HG03439 (cell line): Measurements from ENCODE around the gene GDF2.

Source experiments
- ATAC-seq: cut with Tn5 transposase; IDR thresholded peaks from one replicate; pipeline ENCODE4 v1.9.1; 2021; ENCODE audit warnings: mild to moderate bottlenecking, moderate library complexity; ENCODE audit not compliant: unreplicated experiment

GDF2 gene

DNA sequence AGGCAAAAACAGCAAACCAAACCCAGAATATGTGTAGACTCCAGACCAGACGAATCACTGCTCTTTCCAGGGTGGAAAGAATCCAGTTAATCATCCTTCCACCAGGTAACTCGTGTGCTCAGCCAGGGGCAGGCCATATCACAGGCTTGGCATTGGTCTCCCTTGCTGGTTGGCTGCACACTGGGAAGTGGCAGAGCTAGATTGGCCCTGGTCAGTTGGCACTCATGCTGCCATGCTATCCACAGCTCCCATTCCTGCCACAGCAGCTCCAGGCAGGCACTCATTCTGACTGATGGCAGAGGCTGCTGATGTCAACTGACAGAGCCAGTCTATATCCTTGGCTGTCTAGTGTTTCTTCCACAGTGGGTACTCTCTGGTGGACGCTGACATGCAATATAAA, 31.9 kb upstream of the GDF2 start:
- ATAC-seq = no peak

DNA sequence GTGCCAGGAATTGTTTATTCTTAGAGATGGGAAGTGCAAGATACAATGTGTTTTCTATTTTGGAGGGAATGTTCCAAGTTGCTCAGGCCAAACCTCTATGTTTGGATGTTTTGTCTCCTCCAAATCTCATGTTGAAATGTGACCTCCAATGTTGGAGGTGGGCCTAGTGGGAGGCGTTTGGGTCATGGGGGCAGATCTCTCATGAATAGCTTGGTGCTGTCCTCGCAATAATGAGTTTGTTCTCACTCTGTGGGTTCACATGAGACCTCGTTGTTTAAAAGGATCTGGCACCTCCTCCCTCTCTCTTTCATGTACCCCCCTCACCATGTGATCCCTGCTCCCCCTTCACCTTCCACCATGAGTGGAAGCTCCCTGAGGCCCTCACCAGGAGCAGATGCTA, 30.6 kb upstream of the GDF2 start:
- ATAC-seq = no peak

DNA sequence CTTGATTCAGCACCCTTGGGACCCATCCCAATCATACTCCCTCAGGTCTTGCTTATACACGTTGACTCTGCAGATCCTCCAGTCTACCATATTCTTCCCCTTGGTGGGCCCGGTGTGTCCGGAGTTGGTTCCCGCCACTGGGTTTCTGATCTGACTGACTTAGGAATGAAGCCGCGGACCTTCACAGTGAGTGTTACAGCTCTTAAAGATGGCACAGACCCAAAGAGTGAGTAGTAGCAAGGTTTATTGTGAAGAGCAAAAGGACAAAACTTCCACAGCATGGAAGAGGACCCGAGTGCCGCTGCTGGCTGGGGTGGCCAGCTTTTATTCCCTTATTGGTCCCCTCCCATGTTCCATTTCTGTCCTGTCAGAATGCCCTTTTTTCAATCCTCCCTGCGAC, 28.2 kb upstream of the GDF2 start:
- no peak for ATAC-seq

DNA sequence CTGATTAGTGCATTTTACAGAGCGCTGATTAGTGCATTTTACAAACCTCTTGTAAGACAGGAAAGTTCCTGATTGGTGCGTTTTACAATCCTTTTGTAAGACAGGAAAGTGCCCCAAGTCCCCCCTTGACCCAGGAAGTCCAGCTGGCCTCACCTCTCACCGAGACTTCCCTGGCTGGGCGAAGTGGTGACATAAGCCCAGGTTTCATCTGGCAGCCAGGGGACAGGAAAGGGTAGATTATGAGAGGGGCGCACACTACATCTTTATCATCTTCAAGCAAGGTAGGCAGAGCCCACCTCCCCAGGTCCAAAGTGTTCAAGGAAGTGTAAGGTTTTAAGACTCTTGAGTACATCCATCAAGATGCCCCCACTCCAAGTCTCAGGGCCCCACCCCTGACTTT, 27.8 kb upstream of the GDF2 start:
- ATAC-seq = no peak

DNA sequence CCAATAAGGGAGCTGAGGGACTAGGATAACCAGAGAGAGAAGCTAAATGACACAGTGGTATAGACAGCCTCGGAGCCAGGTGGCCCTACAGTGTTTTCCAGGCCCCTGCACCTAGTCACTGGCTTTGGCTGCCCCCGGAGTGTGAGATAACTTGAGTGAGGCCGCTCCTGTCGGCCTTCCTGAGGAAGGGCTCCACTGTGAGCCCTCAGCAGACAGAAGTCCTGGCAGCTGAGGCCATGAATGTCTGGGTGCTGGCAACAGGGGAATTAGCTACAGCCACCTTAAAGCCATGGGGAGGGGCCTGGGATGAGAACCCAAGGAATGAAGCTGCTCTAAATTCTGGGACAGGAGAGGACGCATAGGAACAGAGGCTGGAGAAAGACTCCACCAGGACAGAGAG, 26.8 kb upstream of the GDF2 start:
- ATAC-seq = no peak

DNA sequence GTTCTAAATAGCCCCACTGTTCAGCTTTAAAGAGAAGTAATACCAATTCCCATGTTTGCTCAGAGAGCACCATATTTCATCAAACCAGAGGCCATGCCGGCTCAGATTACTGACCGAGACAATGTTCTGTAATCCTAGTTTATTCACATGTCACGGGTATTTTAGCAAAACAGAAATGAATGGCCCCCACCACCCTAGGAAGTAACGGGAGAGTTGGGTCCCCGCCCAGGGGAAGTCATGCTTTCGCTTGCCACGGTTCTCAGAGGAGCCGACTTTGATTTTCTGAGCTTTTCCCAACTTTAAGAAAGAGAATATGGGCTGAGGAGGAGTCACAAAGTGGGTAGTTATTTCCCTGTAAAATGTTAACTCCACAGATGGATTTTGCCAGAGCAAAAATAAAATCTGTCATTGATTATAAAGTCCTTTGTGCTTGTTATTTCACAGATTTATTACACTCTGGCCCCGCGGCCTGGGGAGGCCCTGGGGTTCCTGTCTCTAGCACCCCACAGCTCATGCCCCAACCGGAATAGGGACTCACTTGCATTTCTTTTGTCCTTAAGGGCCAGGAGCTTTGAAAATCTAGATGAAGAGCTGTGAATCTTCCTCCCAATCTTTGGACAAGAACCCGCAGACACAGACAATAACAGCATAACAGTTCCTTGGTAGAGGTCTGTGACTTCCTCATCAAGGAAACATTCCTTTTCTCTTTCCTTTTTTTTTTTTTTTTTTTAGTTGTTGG, 25.9 kb upstream of the GDF2 start:
- ATAC-seq = no peak

DNA sequence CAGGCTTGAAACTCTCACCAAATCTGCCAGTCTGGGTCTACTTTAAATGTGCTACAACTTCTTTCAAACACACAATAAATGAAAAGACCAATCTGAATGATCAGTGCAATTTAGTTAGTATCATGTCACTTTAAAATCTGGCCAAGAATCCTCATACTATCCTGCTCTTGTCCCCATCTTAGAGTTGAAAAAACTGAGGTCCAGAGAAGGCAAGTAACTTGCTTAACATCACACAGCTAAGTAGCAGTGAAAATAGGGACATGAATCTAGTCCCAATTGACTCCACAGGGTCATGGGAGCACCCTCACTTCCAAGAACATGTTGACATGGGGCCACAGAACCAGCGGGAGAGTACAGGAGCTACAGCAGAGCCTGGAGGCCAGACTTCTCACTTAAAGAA, 25.3 kb upstream of the GDF2 start:
- no peak for ATAC-seq

DNA sequence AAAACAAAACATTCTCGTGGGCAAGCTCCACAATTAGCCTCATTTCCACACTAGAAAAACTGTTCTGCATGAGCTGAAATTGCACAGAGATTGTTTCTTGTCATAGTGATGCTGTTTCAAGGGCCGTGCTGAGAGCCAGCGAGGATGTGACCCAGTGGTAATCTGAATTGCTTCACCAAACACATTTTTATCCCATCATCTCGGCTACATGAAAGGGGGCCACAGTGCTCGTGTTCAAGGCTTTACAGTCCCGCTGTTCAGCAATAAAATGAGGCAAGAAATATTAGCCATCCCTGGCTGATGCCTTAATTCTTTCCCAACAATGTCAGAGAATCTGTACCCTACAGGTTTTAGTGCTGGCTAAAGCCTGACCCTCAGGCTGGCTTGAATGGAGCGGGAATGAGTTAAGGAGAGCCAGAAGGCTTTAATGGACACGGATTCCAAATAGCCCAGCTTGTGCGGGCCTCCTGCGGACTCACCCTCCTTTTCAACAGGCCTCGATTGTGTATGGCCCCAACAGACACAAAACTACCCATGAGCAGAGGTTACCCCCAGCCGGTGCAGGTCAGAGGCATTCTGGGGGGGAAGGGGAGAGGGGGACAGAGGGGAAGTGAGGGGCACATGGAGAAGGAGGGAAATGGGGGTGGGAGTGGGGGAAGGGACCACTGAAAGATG, 24.3 kb upstream of the GDF2 start:
- no peak for ATAC-seq

DNA sequence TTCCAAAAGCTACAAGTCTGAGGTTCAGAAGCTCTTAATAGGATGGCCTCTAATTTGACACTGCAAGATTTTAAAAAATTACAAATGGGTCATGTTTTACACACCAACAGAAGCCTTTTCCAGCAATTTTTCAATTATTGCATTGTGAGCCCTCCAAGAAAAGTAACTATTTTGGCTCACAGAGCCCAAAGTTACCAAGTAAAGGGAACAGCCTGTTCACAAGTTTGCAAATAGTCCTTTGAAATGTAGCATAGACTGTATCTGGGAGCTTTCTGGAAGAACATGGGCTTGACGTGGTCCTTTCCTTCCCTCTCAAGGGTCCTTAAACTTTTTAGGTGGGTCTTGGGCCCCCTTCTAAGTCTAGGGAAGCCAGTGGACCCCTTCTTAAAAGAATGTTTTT, 23.5 kb upstream of the GDF2 start:
- ATAC-seq = no peak

DNA sequence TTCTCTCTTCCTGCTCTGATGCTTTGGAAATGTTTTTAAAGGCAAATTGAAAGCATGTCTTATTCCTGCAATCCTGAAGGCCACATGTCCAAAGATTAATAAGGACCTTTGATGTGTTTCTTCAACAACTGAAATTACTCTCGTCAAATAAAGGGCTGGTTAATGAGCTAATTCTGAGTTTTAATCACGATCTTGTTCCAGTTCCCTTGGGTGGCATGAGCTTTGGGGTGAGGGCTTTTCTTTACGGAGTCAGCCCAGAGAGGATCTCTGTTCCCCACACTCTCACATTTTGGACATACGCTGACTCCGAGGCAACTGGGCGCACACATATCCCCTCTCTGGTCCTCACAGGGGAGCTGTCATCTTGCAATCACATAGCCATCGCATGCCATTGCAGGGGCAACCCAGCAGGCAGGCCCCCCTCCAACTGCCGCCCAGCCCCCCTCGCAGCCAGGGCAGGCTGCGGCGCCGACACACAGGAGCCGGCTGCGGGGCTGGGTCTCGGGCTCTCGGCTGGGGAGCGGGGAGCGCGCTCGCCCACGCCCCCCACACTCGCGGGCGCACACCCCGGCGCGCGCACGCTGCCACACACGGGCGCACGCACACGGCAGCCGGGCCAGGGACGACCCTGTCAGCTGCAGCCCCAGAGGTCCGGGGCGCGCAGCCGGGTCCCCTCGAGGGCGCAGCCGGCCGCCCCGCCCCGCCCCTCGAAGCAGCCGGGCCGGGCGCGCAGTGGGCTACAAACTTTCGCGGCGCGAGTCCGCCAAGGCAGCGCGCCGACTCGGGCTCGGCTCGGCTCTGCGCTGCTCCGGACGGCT, 22.4 kb upstream of the GDF2 start, which contains the start of gene GDF10:
Gene GDF10, plus strand, starts transcription at position 587 of the 818 bp plus-strand sequence. CDS start 455 bp downstream, outside the sequence.
- ATAC-seq = no peak

DNA sequence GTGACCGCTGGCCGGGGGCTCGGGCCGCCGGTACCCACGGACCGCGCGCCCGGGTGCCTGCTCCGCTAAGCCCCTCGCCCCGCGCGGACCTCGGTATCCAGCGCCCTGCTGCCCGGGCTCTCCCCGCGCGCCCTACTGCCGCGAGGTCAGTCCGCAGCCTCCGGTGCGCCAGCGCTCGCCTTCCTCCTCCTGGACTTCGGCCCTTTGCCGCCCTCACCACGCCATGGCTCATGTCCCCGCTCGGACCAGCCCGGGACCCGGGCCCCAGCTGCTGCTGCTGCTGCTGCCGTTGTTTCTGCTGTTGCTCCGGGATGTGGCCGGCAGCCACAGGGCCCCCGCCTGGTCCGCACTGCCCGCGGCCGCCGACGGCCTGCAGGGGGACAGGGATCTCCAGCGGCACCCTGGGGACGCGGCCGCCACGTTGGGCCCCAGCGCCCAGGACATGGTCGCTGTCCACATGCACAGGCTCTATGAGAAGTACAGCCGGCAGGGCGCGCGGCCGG, 21.8 kb upstream of the GDF2 start:
- ATAC-seq = no peak

DNA sequence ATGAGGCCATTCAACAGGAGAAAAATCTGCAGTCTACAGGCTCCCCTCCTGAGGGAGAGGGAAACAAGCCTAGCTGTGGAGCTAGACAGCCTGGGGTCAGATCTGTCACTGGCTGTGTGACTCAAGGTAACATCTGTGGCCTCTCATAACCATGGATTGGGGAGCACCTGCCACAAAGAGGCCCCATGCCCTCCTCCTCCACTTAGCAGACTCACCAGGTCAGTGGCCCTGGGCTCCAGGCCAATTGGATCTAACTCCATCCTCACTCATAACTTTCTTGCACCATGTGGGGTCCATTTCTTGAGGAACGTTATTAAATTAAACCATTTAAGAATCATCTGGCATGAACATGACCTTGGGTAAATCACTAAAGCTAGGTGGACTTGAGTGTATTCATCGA, 20.4 kb upstream of the GDF2 start:
- no peak for ATAC-seq

DNA sequence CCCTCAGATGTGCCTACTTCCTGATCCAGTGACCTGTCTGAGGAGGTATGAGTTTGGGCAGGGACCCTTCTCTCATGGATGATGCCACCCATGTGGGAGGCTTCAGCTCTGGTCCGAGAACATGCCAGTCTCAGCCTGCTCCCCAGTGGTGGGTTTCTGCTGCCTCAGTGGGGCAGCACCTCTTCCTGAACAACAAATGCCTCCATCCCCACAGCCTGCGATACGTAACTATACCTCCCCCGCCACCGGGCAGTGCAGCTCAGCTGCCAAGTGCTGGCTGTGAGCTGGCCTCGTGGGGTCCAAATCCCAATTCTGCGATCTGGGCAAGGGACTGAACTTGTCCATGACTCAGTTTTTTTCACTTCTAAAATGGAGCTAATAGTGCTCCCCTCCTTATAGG, 19.1 kb upstream of the GDF2 start:
- no peak for ATAC-seq

DNA sequence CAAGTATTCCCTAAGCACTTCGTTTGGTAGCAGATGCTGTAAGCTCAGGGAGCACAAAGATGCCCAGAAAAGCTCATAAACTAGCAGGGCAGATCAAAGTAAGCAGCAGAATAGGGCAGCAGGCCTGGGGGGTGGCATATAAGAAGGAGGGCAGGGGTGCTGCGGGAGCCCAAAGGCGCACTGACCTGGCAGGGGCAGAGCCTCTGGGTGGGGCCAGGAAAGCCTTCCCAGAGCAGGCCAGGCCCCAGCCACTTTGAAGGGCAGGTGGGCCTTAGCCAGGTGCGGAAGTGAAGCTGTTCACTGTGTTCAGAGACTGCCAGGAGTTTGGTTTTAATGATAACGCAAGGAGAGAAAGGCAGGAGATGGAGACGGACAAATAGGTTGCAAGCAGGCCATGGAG, 18.4 kb upstream of the GDF2 start:
- no peak for ATAC-seq

DNA sequence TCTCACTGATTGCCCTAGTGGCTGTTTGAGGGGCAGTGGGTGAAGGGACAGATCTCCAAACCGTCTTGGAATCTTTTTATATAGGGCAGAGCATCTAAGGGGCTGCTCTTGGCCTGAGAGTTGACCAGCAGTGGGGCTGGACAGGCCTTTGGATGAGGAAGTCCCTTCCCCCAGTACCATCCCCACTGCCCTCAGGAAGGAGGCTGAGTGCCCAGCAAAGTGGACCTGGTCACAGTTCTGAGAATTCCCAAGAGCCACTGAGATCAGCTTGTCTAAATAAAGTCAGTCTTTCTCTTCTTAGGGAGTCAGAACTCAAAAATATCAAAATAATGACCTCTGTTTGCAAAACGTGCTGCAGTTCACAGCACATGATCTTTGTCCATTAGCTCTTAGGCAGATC, 16.7 kb upstream of the GDF2 start:
- no peak for ATAC-seq

DNA sequence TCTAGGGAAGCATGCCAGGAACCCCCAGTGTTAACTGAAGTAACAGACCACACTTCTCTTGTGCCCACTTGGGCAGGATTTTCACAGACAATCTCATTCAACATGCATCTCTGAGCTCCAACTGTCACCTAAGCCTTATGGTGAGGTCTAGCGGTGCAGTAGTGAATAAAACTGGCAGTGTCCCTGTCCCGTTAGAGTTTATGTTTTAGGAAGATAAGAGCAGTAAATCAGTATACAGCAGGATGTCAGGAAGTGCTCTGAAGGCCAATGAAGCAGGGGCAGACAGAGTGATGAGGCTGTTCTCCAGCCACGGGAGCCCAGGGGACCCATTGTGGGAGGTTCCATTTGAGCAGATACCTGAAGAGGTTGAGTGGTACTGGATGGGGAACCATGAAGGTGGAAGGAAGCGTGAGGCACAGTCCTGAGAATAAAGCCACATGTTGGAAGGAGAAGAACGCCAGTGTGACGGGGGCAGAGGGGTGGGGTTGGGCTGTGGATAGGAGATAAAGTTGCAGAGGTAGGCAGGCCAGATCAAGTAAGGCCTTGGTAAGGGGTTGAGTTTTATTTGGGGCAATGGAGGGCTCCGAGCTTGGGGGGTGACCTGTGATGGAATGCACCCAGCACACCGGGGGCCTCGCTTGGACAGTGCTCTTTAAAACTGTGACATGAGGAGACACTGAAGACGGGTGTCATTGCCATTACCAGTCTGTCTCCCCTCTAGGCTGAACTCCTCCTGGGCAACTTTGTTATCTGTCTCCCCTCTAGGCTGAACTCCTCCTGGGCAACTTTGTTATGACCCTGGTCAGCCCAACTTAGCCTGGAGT, 15.7 kb upstream of the GDF2 start:
- ATAC-seq = no peak

DNA sequence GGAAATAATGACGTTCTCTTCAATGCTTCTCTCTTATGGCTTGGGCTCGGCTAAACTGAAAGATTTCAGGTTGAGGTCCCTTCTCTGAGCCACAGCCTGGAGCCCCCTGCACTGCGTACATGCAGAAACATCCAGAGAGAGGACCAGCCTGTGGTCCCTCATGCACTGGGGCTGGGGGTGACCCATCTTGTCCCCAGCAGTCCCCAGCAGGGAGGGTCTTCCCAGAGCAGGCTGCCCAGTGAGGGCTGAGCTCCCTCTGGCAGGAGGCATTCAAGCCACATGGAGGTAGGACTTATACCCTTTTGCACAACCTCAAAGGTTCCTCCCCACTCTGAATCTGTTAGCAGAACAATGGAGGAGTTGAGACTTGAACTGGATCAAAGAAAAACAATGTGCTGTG, 14.9 kb upstream of the GDF2 start:
- no peak for ATAC-seq

DNA sequence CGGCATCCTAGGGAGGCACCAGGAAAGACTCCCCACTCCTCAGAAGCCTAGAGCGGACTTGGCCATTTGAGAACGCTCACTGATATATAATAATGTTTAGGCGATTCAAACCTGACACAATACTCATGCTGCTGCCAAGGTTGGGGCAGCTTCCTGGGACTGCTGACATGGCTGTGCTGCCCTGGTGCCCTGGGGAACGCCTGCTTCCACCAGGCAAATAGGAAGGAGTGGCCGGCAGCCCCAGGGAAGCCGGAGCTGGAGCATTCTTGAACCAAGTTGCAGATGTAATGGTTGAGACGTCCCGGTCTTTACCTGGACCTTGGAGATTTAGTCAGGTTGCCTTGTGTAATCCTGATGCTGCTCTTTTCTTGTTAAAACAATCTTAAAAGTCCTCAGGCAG, 13.5 kb upstream of the GDF2 start:
- ATAC-seq = no peak

DNA sequence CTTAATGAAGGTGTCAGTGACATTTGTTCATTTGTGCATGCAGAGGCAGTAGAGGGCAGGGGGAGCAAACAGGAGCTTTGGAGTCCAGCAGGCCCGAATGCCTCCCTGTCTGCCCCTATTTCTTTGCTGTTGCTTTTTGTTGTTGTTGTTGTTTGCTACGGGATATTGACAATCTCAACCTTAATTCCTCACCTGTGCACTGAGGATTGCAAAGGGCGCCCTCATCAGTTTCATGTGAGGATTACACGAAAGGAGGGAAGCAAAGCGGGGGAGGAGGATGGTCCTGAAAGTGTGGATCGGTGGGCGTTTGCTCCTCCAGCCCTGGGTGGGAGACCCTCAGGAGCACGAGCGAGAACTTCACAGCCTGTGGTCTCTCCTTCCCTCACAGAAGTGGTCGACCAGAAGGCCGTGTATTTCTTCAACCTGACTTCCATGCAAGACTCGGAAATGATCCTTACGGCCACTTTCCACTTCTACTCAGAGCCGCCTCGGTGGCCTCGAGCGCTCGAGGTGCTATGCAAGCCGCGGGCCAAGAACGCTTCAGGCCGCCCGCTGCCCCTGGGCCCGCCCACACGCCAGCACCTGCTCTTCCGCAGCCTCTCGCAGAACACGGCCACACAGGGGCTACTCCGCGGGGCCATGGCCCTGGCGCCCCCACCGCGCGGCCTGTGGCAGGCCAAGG, 12.7 kb upstream of the GDF2 start:
- no peak for ATAC-seq

DNA sequence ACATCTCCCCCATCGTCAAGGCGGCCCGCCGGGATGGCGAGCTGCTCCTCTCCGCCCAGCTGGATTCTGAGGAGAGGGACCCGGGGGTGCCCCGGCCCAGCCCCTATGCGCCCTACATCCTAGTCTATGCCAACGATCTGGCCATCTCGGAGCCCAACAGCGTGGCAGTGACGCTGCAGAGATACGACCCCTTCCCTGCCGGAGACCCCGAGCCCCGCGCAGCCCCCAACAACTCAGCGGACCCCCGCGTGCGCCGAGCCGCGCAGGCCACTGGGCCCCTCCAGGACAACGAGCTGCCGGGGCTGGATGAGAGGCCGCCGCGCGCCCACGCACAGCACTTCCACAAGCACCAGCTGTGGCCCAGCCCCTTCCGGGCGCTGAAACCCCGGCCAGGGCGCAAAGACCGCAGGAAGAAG, 12.2 kb upstream of the GDF2 start:
- no peak for ATAC-seq
